HG03520 (cell line): ENCODE results near the gene KCNG3.
A peak's percentile ranks its signal among the peaks of the same experiment; 100 is the strongest.

Experiments used
- ATAC-seq: cut with Tn5 transposase; IDR thresholded peaks from one replicate; pipeline ENCODE4 v1.9.1; 2021; ENCODE audit warnings: mild to moderate bottlenecking, moderate library complexity; ENCODE audit not compliant: unreplicated experiment

The KCNG3 gene, protein sequence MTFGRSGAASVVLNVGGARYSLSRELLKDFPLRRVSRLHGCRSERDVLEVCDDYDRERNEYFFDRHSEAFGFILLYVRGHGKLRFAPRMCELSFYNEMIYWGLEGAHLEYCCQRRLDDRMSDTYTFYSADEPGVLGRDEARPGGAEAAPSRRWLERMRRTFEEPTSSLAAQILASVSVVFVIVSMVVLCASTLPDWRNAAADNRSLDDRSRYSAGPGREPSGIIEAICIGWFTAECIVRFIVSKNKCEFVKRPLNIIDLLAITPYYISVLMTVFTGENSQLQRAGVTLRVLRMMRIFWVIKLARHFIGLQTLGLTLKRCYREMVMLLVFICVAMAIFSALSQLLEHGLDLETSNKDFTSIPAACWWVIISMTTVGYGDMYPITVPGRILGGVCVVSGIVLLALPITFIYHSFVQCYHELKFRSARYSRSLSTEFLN

DNA sequence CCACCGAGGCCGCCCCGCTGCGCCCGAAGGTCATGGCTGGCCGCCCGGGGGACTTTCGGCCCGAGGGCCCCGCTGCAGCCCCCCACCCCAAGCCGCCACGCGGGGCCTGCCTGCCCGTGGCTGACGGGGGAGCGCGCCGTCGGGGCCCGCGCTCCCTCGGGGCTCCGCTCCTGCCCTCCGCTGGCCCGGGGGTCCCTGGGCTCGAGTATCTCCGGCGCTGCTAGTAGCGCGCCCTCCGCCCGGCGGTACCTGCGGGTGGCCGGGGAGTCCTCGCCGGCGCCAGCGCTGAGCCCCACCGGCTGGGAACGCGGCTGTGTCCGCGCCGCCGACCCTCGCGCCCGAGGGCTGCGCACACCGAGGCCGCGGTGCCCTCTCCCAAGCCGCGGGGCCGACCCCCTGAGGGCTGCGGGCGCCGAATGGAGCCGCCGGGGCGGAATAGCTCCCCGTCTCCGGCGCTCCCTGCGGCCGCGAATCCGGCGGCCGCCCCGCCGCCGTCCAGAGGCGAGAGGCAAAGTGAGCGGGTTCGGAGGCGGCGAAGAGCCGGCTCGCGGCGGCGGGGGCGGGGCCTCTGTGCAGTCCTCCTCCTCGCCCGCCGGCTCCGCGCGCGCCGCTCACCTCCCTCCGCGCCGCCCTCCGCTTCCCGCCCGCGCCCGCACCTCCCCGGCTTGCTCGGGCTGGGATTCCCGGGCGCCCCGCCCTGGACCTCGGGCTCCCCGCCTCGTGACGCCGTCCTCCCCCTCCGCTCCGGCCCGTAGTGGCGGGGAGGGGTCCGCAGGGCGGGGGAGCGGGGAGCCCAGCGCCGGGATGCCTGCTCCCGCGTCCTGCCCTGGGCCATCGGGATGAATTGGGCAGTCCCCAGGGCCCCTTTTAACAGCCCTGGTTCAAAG, at the start of gene KCNG3:
TSS of gene KCNG3 (minus strand) at position 515 of the 887 bp plus-strand sequence. CDS start at position 34, 481 bp downstream.
- peak; percentile 55 for ATAC-seq

DNA sequence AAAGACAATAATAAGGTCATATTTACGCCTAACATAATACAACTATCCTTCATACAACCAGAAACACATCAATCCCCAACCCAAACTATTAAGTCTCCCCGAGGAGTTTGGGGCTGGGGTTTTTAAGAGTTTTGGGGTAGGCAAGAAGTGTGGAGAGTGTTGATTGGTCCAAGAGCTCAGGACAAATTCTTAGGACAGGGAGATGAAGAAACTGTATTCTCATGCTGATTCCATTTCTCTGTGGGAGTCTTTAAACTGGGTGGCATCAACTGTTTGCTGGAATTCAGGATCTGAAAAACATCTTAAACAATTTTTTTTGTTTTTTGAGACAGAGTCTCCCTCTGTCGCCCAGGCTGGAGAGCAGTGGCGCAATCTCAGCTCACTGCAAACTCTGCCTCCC, 49.1 kb upstream of the KCNG3 start:
- no peak for ATAC-seq

DNA sequence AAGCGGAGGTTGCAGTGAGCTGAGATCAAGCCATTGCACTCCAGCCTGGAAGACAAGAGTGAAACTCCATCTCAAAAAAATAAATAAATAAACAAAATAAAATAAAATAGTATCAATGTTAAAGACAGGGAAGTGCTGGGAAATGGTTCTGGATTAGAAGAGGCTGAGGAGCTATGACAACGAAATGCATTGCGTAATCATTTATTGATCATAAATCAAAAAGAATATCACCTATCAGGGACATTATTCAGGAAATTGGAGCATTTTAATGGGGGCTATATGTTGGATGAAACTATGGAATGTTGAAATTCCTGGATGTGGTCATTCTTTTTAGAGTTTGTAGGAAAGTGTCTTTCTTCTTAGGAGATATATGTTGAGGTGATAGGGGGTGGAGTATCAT, 43.7 kb upstream of the KCNG3 start:
- ATAC-seq = no peak

DNA sequence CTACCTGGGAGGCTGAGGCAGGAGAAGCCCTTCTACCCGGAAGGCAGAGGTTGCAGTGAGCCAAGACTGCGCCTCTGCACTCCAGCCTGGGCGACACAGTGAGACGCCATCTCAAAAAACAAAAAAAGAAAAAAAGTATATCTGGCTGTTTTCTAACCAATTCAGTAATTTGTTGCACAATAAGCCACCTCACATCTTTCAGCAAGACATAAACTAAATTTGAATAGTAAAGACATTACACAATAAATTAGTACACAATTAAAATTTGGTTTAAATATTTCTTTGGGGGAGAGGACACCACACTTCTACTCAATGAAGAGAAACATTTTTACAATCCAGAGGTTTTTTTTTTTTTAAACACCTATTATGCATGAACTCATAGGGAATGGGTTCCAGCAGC, 38.6 kb upstream of the KCNG3 start:
- ATAC-seq = no peak

DNA sequence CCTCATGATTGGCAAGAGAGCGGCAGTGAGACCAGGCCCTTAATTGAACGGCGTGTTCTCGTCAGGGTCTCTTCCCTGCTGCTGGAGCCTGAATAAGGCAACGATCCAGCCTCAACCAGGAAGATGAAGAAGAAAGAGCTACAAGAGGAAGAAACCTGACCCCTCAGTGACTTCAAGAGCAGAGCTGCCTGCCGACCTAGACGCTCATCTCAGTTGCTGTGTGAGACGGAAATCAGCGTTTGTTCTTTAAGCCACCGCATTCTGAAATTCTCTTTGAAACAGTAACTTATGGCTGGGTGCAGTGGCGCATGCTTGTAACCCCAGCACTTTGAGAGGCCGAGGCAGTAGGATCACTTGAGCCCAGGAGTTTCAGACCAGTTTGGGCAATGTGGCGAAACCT, 29.6 kb upstream of the KCNG3 start:
- ATAC-seq = no peak

DNA sequence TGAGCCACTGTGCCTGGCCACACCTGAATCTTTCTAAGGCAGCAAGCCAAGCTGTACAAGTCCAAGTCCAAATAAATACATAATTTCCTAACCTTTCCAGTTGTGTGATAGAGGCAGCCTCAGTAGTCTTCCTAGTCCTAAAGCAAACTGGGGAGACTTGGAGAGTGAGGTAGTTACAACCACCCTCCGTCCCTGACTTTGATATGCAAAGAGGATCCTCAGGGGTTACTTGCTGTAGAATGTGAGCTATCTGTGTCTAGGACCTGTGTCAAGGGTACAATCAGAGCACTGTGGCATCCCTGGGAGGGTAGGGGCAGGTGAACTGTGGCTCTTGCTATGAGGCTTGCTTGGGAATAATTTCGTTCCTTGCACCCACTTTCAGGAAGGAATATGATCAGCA, 28.3 kb upstream of the KCNG3 start:
- no peak for ATAC-seq

DNA sequence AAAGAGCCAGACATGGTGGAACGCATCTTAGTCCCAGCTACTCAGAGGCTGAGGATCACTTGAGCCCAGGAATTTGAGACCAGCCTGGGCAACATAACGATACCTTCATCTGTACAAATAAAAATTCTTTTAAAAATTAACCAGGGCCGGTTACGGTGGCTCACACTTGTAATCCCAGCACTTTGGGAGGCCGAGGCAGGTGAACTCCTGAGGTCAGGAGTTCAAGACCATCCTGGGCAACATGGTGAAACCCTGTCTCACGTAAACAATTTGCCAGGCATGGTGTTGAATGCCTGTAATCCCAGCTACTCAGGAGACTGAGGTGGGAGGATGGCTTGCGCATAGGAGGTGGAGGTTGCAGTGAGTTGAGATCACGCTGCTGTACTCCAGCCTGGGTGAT, 25.8 kb upstream of the KCNG3 start:
- ATAC-seq = no peak

DNA sequence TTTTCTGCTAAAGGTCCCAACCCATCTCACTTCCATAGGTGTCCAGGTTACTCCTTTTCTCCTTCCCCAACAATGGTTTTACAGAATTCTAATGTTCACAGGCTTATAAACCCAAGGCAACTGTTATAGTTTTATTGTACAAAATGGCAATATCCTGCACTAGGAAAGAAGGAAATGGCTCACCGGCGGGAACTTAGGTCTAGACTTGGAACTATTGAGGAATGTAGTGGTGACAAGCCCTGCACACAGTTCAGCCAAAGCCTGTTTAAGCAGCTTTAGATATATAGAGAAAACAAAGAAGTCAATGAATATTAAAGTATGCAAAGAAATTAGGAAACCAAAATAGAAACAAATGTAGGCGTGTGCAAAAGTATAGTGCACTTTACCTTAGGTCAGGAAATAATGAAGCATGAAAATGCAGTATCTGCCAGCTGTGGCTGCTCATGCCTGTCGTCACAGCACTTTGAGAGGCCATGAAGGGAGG, 22.7 kb upstream of the KCNG3 start:
- ATAC-seq = no peak

DNA sequence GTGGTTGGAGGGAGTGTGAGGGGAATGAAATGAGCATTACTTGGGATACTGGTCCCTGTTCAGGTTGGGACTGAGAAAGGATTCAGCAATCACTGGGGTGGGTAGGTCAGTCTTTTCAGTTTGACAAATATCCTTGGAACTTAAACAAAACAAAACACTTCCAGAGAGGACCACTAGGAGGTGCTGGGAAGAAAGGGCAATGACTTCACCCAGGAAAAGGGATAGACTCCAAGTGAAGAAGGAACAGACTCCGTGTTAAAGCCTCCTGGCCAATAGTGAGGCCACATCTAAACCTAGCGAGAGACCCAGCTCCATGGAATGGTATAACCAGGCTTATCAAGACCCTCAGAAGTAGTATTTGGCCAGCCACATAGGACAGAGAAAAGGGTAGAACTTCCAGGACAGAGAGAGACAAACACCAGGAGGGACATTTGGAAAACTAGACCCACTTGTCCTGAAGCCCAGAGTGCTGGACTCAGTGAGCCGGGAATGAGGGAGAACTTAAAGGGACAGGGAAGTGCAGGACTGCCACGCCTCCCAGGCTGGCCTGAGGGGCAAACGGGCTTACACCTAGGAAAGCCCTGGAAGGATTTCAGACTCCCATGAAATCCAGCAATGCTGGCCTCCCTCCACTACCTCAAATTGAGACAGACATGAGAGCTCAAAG, 19.6 kb upstream of the KCNG3 start:
- no peak for ATAC-seq

DNA sequence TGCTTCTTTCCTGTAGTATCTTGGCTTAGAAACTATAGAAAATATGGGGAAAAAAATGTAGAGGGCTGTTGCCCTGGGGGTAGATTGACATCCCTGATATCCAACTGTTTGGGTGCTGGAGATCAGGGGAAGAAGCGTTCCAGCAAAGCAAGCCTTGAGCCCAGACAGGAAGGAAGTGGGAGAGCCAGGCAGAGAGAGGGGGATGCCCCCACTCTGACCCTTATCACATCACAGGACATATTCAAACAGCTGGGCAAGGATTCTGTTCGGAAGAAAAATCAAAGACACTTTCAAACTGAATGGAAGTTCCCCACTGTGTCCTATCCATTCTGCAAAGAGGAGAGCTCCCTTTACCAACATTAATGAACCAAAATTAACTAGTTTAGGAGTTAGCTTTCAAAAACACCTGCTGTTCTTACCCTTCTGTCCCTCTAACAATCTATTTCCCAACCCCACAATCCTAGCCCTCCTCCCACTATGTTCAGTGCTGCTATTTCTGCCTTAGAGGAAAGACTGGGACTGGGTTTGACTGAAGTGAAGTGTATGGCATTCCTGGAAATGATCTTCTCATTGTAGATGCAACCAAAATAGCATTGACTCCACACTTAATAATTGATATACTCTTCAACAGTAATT, 16.9 kb upstream of the KCNG3 start:
- no peak for ATAC-seq

DNA sequence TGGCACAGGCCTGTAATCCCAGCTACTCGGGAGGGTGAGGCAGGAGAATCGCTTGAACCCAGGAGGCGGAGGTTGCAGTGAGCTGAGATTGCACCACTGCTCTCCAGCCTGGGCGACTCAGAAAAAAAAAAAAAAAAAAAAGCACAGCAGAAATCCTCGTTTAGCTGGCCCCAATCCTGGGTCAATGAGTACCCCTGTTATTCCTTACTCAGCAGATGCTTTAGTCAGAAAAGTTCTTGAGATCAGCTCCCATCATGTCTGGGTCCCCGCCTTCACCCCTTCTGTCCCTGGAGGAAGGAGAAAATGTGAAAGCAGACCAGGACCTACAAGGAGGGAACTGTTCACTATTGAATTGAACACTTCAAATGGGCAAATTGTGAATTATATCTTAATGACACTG, 16.4 kb upstream of the KCNG3 start:
- ATAC-seq = no peak

DNA sequence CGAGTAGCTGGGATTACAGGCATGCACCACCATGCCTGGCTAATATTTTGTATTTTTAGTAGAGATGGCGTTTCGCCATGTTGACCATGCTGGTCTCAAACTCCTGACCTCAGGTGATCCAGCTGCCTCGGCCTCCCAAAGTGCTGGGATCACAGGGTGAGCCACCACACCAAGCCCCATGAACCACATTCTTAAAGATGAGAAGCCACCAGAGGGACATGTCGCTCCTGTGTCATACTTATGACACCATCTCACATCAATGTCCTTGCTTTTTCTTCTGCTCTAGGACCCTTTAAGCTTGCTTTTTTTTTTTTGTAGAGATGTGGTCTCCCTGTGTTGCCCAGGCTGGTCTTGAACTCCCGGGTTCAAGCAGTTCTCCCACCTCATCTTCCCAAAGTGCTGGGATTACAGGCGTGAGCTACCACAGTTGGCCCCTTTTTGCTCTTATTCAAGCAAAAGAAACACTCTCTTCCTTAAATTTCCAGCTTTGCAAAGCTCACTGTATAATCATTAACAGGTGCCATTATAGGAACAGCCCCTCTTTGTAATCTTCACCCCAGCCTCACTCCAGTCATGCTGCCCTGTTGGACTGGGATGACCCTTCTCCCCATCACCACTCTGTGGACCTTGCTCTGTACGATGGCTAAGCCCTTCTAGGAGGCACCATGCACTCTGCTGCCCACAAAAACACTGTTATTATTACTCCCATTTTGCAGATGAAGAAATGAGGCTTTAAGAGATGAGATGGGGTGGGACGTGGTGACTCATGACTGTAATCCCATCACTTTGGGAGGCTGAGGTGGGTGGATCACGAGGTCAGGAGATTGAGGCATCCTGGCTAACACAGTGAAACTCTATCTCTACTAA, 10.8 kb upstream of the KCNG3 start:
- no peak for ATAC-seq

DNA sequence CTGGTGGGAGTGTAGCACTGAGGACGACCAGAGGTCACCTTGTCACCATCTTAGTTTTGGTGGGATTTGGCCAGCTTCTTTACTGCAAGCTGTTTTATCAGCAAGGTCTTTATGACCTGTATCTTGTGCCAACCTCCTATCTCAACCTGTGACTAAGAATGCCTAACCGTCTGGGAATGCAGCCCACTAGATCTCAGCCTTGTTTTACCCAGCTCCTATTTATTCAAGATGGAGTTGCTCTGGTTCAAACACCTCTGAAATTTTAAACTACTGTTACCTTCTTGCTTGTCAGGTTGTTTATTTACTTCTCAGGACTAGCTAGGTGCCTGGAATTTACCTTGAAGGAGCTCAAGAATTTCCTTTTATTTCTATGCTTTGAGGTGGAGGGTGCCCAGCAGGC, 9.5 kb upstream of the KCNG3 start:
- no peak for ATAC-seq

DNA sequence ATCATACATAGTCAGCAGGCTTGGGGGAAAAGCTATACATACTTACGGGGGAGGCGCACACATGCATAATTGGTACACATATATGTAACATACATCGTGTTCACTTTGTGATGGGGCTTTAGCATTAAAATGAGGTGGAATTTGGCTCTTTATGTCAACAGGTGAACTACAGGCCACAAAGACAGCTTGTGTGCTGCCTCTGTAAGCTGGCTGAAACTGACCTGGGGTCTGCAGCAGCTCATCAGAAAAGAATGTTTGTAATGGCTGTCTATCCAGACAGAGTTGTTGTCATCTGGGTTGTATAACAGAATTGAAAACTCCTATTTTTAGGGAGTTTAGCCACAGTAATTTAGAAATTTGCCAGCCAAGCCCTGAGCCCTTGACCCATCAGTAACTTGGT, 4.7 kb upstream of the KCNG3 start:
- ATAC-seq = no peak

DNA sequence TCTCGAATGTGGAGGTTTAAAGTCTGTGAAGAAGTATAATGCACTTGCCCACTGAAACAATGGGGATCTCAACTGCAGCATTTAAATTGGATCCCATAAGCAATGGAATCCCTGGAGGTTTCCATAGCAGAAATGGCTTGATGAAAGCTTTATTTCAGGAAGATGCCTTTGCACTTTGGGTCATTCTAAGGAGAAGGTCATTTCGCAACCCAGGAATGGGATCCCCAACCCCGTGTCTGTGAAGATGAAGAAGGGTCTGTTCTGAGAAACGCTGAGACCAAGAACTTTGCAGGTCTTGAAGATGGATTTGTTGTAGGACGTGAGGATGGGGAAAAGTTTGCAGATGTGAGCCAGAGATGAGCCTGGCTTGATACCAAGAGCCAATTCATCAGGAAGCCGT, 1.8 kb upstream of the KCNG3 start:
- no peak for ATAC-seq

DNA sequence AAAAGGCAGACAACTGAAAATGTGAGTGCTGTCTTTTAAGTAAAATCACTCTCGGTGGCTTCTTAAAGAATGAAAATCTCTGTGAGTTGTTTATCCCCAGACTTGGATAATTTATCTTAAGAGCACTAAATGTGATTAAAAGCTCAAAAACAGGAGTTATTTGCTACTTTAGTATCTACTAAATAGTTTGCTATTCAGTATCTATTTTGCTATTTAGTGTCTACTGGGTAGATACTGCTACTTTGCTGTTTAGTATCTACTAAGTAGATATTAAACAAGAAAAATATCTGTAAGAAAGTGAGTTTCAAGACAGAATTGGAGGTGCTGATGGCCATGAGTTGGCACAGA, 1.4 kb upstream of the KCNG3 start:
- ATAC-seq = no peak

DNA sequence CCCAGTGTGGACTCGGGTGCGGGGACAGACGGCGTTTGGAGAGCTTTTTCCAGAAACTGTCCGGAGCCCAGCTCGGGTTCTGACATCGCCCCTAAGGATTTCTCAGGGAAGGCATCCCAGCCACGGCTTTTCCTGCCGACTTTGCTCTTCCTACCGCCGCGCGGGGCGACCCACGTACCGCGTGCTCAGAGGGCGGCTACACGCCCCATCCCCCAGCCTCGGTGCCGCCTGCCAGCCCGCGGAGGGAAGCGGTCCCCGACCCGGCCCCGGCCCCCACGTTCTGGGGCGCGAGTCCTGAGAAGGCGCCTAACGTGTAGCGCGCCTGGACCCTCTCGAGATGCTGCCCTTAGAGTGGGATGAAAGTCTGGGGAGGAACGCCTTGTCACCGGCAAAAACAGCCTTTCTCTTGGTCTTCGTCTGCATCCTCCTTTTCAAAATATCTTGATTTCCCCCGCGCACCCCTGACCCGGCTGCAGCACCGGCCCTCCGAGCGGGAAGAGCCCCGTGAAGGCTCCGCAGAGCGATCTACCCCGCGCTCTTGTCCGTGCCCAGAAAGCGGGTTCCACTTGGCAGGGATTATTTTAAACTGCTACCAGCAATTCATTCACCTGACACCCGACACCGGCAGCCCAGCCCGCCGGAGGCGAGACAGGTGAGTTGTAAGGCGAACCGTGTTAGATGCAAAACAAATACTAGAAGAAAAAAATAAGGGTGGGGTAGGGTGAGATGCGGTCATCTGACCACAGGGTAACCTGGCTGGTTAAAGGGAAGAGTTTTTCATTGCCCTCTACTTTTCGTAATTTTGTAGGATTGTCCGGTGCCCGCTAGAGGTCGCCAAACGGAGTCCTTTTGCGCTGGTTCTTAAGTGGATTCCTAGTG, 812 bp upstream of the KCNG3 start:
- ATAC-seq = peak; percentile 38

DNA sequence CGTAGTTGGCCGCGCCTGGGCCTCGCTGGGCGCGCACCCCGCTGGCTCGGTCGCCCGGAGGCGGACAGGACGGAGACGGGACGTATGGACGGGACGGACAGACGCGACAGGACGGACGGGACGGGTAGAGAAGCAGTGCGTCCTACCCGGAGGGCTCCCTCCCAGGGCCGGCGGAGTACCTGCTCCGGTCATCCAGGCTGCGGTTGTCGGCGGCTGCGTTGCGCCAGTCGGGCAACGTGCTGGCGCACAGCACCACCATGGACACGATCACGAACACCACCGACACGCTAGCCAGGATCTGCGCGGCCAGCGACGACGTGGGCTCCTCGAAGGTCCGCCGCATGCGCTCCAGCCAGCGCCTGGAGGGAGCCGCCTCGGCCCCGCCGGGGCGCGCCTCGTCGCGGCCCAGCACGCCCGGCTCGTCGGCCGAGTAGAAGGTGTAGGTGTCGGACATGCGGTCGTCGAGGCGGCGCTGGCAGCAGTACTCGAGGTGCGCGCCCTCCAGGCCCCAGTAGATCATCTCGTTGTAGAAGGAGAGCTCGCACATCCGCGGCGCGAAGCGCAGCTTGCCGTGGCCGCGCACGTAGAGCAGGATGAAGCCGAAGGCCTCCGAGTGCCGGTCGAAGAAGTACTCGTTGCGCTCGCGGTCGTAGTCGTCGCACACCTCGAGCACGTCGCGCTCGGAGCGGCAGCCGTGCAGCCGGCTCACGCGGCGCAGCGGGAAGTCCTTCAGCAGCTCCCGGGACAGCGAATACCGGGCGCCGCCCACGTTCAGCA, 903 bp downstream of the KCNG3 start:
- ATAC-seq = no peak
